ENCODE results near the gene DPF3.
"Not testable (repeated sequence)": the region's sequence is repeated elsewhere in the genome, so short reads cannot be mapped to it uniquely, and the experiment has no call there.

The DPF3 gene

DNA sequence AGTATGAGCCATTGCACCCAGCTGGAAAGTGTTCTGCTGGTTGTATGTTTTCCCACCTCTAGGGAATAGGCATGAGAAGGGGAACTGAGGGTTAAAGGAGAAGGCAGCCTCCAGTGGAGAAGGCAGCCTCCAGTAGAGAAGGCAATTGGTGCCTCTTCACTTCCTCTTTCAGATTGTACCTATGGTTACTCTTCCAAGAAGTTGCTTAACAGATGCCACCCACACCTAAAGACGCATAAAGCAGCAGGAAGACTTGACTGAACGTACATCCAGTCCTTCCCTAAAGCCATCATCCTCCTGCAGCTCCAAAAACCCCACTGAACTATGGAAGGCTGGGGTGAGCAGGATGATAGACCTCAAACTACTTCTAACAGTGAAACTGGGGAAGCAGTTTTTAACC, 13.1 kb downstream of the DPF3 start:
- DNase-seq (ENCODE audit: low read depth in 2 of 2): no peak

DNA sequence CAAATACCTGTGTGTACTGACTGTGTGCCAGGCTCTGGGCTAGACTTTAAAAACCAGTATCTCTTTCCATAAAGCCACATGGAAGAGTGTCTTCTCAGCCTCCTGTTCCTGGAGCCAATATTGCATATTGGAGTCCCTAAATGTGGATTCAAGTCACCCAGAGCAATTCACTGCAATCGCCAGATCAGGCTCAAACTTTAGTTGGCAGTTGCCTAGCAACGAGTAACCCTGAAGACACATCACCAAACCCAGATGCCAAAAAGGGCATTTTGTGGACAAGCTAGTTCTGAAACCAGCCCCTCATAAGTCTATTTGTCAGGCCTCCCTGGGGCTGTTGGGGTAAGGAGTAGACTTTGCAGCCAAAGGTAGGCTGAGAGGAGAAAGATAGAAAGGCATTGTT, 13.7 kb downstream of the DPF3 start:
- no peak for DNase-seq (ENCODE audit: low read depth in 2 of 2)

DNA sequence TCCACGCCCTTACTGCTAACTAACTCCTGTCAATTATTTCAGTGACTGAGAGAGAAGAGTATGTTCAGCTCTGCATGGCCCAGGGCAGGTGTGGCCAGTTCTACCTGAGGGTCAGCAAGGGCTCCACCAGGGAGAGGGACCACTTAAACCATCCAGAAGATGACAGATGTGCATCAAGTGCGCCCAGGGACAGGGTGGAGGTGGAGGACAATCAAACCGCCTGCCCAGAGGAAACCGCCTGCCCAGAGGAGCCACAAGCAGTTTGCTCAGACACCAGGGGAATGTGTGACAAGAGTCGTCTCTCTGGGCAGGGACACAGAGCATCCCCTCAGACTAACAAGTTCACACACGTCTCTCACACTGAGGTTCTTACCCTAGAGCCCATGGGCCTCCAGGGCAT, 14.5 kb downstream of the DPF3 start:
- DNase-seq (ENCODE audit: low read depth in 2 of 2): no peak

DNA sequence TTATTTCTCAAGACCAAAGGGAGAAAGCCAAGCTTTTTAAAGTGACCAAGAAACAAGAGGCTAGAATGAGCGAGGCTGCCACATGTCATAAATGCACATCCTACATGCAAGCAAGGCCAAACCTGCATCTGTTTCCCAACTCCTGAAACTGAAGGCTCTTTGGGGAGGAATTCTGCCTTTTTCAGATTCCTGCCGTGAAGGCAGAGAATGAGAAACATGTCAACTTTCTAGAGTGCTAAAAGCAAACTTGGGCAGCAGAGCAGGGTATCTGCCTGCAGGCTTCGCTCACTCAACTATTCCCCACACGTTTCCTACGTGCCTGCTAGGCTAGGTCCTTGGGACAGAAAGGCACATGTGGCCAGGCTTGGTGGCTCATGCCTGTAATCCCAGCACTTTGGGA, 15.2 kb downstream of the DPF3 start:
- DNase-seq (ENCODE audit: low read depth in 2 of 2): no peak

DNA sequence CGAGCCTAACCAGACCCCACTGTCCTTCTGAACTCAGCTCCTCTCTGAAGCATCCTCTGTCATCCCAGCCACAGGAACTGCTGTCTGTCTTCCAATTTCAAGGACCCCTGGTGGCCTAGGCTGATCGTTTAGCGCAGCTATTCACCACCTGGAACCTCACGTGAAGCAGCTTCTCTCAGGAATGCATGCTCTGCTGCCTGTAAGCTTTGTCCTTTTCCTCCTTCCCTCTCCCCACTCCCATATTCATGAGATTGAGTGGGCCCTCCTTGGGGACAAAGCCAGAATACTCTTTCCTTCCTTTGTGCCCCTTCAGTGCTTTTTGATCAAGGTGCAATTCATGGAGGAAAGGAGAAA, 17.2 kb downstream of the DPF3 start:
- no peak for DNase-seq (ENCODE audit: low read depth in 2 of 2)

DNA sequence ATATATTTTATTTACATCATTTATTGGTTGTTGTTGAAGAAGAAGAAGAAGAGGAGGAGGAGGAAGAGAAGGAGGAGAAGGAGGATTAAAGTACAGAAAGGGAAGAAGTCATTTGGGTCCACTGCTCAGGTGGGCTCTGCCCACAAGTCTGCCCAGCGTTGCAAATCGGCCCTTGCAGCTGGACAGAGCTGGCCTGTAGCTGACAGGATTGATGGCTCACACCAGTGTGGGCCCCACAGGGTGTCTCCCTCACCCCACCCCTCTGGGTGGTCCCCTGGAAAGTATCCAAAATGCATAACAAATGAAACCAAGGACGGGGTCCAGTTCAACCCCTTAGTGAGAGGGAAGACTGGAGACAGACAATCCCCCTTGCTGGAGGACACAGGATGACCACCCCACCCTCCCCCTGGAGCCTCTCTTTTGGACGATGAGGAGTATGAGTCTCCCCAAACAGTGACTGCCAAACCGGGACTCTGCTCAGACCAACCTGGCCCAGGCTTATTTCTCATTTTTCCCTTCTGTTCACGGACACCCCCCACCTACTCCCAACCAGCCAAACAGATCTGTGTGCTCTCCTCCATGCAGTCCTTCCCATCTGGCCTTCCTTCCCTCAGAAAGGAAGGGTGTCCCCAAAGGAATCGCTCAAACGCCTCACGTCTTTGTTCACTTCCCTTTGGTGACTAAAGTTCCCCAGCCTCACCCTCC, 17.7 kb downstream of the DPF3 start:
- no peak for DNase-seq (ENCODE audit: low read depth in 2 of 2)

DNA sequence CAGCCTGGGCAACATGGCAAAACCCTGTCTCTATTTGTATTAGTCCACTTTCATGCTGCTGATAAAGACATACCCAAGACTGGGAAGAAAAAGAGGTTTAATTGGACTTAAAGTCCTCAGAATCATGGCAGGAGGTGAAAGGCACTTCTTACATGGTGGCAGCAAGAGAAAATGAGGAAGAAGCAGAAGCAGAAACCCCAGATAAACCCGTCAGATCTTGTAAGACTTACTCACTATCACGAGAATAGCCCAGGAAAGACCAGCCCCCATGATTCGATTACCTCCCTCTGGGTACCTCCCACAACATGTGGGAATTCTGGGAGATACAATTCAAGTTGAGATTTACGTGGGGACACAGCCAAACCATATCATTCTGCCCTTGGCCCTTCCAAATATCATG, 23.0 kb downstream of the DPF3 start:
- DNase-seq (ENCODE audit: low read depth in 2 of 2): not testable (repeated sequence)

DNA sequence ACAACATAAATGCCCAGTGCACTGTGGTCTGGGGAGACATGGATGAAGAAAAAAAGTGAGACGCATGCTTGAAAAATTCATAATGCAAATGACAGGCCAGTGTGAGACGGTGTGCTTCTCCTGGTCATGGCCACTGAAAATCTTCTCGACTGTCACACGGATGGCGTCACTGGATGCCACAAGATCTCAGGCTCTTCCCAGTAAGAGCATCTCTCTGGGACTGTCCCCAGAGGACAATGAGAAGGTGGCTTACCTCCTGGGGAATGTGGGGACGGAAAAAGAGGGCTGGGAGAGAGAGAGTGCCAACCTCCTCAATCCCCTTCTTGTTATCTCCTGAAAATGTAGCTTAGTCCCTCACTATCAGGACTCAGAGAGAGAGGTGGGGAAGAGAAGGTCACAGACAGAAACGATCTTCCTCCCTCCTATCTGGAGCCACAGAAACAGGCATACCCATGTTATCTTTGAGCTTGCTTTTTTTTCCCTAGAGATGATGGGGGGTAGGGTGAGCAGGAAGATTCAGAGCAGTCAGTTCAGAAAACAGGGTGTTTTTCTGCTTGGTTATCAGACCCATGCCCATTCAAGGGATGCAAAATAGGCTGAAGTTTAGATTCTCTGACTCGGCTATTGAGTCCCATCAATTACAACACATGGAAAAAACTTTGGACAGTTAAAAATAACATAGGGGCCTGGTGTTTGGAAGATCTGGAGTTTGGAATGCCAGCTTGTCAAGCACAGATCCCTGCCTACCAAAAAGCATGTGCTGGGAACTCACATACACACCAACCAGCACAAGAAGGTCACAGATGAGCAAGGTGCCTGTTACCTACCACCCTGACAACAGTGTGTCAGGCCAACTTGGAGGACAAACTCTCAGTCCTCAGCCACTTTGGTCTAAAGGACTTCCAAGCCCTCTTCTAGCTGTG, 24.2 kb downstream of the DPF3 start:
- DNase-seq (ENCODE audit: low read depth in 2 of 2): no peak

DNA sequence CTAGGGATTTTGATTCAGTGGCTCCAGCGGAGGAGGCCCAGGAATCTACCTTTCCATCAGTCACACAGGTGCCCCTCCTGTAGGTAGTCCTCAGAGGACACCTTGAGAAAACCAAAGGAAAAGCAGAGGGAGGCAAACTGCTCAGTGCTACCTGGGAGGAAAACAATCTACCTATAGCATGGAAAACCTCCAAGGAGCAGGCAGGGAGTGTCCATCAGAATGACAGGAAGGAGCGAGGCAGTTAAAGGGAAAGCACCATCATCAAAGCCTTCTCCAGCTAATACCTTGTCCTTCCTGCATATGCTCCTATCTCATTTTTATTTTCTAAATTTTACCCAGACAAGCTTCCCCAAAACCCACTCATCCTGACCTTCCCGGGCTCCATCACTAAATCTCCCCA, 25.4 kb downstream of the DPF3 start:
- DNase-seq (ENCODE audit: low read depth in 2 of 2): no peak

DNA sequence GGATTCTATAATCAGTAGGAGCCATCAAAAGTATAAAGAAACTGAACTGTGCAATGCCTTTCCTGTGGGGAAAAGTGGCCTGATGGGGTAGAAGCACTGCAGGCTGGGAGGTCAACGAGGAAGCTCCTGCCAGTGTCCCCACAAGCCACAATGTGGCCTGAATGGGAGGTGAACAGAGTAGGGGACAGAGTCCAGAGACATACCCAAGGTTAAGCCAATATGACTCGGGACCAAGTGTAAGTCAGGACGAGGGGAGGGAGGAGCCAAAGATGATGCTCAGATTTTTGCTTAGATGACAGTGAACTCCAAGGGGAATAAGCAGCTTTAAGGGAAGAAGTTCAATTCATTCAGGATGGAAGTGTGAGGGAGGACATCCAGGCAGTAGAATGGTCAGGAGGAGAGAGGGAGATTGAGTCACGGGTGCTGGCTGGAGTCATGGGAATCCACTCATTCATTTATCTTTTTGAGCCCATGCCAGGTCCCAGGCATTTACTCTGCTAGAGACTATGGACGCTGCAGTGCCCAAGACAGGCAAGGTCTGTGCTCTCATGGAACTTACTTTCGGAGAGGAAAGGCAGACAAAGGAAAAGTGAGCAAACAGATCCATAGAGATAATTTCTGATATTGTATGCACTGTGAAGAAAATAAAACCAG, 29.1 kb downstream of the DPF3 start:
- DNase-seq (ENCODE audit: low read depth in 2 of 2): no peak

DNA sequence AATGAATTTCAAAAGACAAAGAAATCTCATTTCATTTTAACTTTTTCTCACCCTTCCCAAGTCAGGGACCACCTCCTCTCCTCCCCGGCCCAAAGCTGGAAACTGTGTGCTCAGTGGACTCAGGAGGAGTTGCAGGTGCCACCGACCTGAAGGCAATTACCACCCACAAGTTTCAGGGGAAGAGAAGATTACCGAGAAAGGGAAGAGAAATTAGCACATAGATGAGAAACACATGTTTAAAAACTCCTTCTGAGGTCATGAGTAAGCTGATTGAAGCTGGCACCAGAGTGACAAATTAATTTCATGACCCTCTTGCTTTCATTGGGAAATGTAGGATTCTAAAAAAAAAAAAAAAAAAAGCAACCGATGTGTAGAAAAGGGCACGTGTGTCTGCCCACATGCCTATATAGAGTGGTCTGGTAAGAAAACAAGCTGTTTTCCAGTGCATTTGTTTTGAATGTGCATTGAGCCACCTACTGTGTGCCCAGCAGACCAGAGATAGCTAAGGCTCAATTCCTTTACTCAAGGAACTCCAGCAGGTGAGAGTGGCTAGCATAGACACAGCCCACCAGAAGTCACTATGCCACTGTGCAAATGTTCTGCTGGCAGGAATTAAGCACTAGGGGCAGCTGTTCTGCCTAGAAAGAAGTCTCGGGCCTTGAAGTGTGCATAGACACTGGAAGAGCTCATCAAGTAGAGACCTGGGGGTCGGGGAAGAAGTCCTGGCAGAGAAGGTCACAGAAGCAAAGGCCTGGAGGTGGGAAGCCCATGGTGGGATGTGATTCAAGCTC, 30.5 kb downstream of the DPF3 start:
- DNase-seq (ENCODE audit: low read depth in 2 of 2): no peak

DNA sequence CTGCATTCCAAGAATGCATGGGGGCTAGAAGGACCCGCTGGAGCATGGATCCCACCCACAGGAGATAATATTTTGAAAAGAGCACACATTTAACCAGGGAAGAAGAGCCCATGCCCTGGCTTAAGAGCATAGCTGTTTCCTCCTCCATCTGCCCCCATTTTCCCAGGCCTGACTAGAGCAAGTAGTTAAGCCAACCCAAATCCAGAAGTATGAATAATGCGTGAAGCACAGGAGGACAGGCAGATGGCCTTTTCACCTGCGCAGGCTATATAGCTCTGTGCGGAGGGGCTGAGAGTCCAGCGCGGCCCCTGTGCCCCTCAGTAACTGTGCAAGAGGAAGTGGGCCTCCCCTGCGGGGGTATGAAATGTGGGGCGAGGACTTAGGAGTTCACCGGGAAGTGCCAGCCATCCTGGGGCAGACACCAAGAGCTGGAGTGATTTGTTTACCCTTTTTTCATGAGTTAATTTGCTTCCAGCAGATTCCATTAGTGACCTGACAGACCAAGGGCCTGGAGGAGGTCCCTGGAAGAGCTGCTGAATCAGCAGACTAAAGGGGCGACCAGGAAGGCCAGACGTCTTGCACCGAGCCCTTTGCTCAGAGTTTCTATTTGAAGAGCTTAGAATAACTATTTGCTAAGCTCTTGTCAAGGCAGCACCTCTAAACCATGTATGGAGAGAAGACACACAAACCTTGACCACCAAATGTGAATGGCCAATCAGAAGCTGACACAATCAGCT, 37.2 kb downstream of the DPF3 start:
- no peak for DNase-seq (ENCODE audit: low read depth in 2 of 2)

DNA sequence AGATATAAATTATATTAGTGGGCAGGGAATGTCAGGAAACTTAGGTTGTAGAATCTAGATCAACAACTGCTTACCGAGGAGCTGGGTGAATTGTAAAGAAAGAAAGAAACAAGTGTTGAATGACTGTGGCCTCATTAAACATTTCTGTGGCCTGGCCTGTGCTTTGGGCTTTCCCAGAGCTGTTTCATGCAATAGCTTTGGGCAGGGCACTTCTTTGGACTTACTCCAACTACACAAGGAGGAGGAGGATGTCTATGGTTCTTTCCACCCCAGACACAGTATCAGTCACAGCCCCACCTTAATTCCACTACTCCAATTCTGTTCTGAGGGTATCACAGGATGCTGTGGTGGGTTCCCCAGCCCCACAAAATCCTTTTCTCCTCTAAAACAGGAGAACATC, 38.0 kb downstream of the DPF3 start:
- DNase-seq (ENCODE audit: low read depth in 2 of 2): no peak

DNA sequence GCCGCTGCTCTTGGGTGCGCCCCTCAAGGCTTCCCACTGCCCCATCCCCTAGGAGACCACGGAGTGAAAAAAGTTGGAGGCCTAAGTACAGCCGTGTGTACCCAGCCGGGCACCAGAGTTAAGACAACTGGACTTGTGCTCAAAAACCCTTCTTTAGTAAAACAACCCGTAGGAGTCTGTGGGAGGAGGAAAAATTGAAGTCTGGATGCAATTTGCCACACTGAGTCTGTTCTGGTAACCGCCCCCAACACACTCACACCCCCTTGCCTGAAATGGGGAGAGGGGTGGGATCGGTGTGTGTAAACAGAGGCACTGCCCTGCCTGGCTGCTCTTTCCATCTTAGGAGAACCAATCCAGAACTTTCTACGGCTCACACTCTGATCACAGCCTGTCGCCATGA, 41.7 kb downstream of the DPF3 start:
- DNase-seq (ENCODE audit: low read depth in 2 of 2): no peak

DNA sequence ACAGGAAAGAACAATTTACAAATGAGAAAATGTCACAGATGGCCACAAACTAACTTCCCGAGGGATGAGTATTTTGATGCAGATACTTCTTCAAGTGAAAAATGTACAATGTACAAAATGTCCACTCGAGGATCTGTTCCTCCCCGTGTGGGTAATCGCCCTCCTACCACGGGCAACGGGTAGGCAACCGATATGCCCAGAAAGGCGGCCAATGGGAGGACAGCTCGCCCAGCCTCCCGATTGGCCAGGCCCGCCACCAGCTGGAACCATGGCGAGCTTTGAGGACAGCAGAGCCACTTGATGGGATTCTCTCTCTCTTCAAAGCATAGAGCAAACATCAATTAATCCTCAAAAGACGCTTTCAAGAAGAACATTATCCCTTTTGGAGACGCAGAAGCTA, 42.3 kb downstream of the DPF3 start:
- no peak for DNase-seq (ENCODE audit: low read depth in 2 of 2)

DNA sequence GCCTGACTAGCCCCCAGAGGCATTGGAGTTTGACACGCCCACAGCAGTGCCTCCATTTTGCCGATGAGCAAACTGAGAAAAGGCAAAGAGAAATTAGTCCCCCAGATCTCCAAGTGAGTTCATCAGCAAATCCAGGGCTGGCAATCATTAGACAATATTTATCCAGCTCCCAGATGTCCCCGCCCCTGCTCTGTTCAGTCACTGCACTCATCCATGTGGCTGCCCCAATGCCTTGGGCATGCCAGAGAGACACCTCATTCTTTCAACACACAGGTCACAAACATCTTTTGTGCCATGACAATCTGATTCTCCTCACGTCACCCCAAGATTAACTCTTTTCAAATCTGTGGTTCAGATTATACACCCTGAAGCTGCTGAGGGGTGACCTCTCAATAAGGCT, 43.5 kb downstream of the DPF3 start:
- DNase-seq (ENCODE audit: low read depth in 2 of 2): no peak

DNA sequence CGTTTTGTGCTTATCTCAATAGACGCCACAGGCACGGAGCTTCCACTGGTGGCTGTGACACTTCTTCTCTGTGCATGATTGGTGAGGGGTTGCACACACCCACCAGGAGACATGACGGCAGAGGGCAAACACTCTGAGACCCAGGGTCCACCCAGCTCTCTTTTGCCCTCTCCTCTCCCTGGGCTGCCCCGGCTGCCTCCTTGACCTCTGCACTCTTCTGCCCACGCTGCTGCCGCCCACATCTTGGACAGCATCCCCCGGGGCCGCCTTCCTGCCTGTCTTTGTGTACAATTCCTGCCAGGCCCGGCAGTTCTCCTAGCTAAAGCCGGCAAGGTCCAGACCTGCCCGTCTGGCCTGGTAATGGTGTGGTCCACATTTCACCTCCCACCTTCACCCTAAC, 44.7 kb downstream of the DPF3 start:
- DNase-seq (ENCODE audit: low read depth in 2 of 2): no peak

DNA sequence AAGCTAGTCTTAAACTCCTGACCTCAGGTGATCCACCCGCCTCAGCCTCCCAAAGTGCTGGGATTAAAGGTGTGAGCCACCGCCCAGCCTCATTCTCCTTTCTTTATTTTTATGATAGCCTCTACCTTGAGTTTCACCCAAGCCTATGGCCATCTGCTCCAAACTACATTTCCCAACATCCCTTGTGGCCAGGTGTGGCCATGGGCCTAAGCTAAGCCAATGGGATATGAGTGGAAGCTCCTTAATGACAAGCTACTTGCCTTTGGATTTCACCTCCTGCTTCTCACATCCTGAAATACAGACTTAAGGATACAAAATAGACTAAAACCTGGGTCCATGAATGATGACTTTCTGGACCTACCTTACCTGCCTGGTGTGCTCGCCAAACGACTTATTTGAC, 46.2 kb downstream of the DPF3 start:
- no peak for DNase-seq (ENCODE audit: low read depth in 2 of 2)

DNA sequence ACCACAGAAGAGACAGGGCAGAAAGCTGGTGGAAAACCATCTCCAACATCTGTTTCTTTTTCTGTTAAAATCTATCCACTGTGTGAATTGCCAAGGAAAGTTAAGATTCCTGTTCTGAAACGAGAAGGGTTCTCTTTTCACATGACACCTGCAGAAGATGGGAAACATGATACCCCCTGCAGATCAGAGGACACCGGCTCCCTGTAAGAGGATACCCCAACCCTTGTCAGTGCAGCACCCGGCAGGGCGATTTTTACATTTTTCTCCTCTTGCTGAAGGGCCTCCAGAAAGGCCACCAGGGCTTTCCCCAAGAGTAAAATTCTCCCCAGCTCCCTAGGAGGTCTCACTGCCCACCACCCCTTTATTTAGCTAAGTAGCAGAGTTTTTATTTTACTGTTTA, 48.2 kb downstream of the DPF3 start:
- no peak for DNase-seq (ENCODE audit: low read depth in 2 of 2)

DNA sequence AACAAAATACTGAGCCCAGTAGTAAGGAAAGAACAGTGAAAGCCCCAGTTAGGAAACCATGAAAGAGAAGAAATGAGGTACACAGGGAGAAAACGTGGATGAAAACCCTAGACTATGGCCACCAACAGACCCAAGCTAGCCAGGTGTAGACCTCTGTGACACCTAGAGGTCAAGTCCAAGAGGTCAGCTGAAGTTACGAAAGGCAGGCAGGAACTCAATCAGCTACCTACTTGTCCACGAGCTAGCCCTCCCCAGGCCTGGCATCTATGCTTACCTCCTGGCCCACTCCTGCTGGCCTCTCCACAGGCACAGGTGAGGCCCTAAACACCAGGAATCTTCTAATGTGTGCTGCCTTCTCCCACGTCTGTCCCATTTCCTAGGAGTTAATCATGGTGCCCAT, 48.7 kb downstream of the DPF3 start:
- no peak for DNase-seq (ENCODE audit: low read depth in 2 of 2)

DNA sequence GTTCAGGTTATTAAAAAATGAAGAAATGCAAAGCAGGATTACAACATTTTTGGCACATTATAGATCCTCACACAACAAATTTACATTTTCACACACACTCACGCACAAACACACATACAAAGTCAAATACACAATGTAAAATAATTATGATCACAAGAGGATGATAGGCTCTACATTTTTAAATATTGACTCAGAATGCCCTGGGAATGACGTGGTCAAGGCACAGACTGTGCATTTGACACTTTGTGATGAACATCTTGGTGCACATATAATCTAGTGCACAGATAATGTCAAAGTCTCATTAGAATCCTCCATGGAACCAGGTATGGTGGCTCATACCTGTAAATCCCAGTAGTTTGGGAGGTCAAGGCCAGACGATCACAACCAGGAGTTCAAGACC, 49.4 kb downstream of the DPF3 start:
- no peak for DNase-seq (ENCODE audit: low read depth in 2 of 2)

Measured in stimulated activated CD8-positive, alpha-beta memory T cell treated with anti-CD3 and anti-CD28 coated beads, Interleukin-7, amount 100 ng/mL, for 4 hours (primary cell).